HL-60 (cell line): ENCODE measurements around the gene NCOR2.

Experiments used
- CTCF ChIP-seq: IDR thresholded peaks from one replicate; pipeline ENCODE4 v1.5.1; 2011; ENCODE audit warnings: low read length, control low read depth, inconsistent platforms; ENCODE audit not compliant: insufficient read depth
- POLR2AphosphoS5 ChIP-seq: IDR thresholded peaks from 2 replicates; pipeline ENCODE4 v1.6.1; 2012; ENCODE audit warnings: low read depth
- REST ChIP-seq: IDR thresholded peaks from 2 replicates; pipeline ENCODE4 v1.6.1; 2012; ENCODE audit warnings: low read depth; ENCODE audit not compliant: insufficient replicate concordance

GRCh38 chr12:124525455-124525854 lies 42.0 kb downstream of the NCOR2 start:
- TF ChIP-seq CTCF (no peak), POLR2AphosphoS5 (no peak), REST (no peak)
